ENCODE data around the gene MT1B. TPM values are rescaled to one million over a fixed set of nuclear protein-coding genes. Genes with fewer than 3 reads are reported as not detected.
"Not testable (repeated sequence)": the region's sequence is repeated elsewhere in the genome, so short reads cannot be mapped to it uniquely, and the experiment has no call there.

The MT1B gene
- total RNA-seq, 1 donor from 2014 or later: not detected

DNA sequence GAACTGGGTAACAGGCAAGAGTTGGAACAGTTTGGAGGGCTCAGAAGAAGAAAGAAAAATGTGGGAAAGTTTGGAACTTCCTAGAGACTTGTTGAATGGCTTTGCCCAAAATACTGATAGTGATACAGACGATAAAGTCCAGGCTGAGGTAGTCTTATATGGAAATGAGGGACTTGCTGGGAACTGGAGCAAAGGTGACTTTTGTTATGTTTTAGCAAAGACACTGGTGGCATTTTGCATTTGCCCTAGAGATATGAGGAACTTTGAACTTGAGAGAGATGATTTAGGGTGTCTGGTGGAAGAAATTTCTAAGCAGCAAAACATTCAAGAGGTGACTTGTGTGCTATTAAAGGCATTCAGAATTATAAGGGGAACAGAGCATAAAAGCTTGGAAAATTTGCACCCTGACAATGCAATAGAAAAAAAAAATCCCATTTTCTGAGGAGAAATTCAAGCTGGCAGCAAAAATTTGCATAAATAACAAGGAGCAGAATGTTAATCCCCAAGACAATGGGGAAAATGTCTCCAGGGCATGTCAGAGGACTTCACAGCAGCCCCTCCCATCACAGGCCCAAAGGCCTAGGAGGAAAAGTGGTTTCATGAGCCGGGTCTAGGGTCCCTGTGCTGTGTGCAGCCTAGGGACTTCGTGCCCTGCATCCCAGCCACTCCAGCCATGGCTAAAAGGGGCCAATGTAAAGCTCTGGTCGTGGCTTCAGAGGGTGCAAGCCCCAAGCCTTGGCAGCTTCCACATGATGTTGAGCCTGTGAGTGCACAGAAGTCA lies 29.8 kb upstream of the MT1B start:
- not testable (repeated sequence) for H3K9me3 Mint-ChIP-seq (ENCODE audit: unreplicated experiment); H3K27ac ChIP-seq (ENCODE audit: low read depth, low read length); H3K36me3 ChIP-seq (ENCODE audit: insufficient read depth, low read length); H3K36me3 Mint-ChIP-seq (ENCODE audit: low read depth, unreplicated experiment); H3K27me3 ChIP-seq (ENCODE audit: insufficient read depth, low read length); H3K27ac Mint-ChIP-seq (ENCODE audit: unreplicated experiment); H3K9ac ChIP-seq (ENCODE audit: low read length); DNase-seq (ENCODE audit: low read depth); H3K9me3 ChIP-seq (ENCODE audit: insufficient read depth, low read depth, low read length); H3K4me1 Mint-ChIP-seq (ENCODE audit: low read depth, unreplicated experiment); FAIRE-seq; H3K4me2 ChIP-seq (ENCODE audit: low read length); H3K4me3 Mint-ChIP-seq (ENCODE audit: unreplicated experiment); H3K4me3 ChIP-seq (ENCODE audit: insufficient read depth, low read depth, low read length); H2AFZ ChIP-seq (ENCODE audit: low read depth, low read length)
- peaks cover 30% of the 10 kb centered on the region for H3K4me1 ChIP-seq (ENCODE audit: insufficient read depth, low read length)
- peaks cover 20% of the 10 kb centered on the region for H3K79me2 ChIP-seq (ENCODE audit: insufficient read depth, low read length)
- peaks cover 68% of the 10 kb centered on the region for H3K27me3 Mint-ChIP-seq (ENCODE audit: low read depth, unreplicated experiment)
- H4K20me1 ChIP-seq (ENCODE audit: insufficient read depth, low read length): peaks cover 11% of the 10 kb centered on the region

DNA sequence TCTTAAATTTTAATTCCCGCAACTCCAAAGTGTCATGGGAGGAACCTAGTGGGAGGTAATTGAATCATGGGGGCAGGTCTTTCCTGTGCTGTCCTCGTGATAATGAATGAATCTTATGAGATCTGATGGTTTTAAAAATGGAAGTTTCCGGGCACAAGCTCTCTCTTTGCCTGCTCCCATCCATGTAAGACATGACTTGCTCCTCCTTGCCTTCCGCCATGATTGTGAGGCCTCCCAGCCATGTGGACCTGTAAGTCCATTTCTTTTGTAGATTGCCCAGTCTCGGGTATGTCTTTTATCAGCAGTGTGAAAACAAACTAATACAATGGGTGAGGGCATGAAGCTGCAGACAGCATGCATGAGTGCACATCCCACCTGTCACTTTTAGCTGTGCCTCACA lies 28.5 kb upstream of the MT1B start:
- H3K4me3 ChIP-seq (ENCODE audit: insufficient read depth, low read depth, low read length); H2AFZ ChIP-seq (ENCODE audit: low read depth, low read length); H3K36me3 ChIP-seq (ENCODE audit: insufficient read depth, low read length); H3K4me2 ChIP-seq (ENCODE audit: low read length); H3K36me3 Mint-ChIP-seq (ENCODE audit: low read depth, unreplicated experiment); H3K9me3 Mint-ChIP-seq (ENCODE audit: unreplicated experiment); H3K27me3 ChIP-seq (ENCODE audit: insufficient read depth, low read length); H3K27ac ChIP-seq (ENCODE audit: low read depth, low read length); DNase-seq (ENCODE audit: low read depth); H3K27ac Mint-ChIP-seq (ENCODE audit: unreplicated experiment); H3K9ac ChIP-seq (ENCODE audit: low read length); FAIRE-seq; H3K4me1 Mint-ChIP-seq (ENCODE audit: low read depth, unreplicated experiment); H3K9me3 ChIP-seq (ENCODE audit: insufficient read depth, low read depth, low read length); H3K4me3 Mint-ChIP-seq (ENCODE audit: unreplicated experiment): not testable (repeated sequence)
- Histone ChIP-seq H3K79me2 (ENCODE audit: insufficient read depth, low read length) (peaks cover 20% of the 10 kb centered on the region), H3K4me1 (ENCODE audit: insufficient read depth, low read length) (peaks cover 25% of the 10 kb centered on the region), H4K20me1 (ENCODE audit: insufficient read depth, low read length) (peaks cover 11% of the 10 kb centered on the region)
- peaks cover 57% of the 10 kb centered on the region for H3K27me3 Mint-ChIP-seq (ENCODE audit: low read depth, unreplicated experiment)

DNA sequence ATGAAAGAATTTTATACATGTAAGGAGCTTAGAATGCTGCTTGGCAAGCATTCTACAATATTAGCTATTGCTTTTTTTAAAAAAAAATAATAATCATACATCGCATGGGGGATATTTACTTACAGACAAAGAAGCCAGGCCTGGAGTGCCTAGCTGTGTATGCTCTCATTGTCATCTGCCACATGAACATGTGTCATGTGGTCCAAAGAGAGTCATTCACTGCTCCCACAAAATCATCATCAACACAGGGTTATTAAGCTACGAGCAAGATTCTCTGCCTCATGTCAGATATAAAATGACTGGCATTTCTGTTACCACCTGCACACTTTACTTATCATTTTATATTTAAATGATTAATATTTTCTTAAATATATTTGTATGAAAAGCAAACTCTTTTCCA lies 28.0 kb upstream of the MT1B start:
- Histone ChIP-seq H3K9ac (ENCODE audit: low read length) (no peak overlapping the region), H2AFZ (ENCODE audit: low read depth, low read length) (no peak overlapping the region), H4K20me1 (ENCODE audit: insufficient read depth, low read length) (peaks cover 11% of the 10 kb centered on the region), H3K27ac (ENCODE audit: low read depth, low read length) (no peak overlapping the region), H3K4me2 (ENCODE audit: low read length) (no peak overlapping the region), H3K79me2 (ENCODE audit: insufficient read depth, low read length) (peaks cover 20% of the 10 kb centered on the region), H3K27me3 (ENCODE audit: insufficient read depth, low read length) (no peaks in the 10 kb centered on the region), H3K4me1 (ENCODE audit: insufficient read depth, low read length) (peaks cover 25% of the 10 kb centered on the region), H3K9me3 (ENCODE audit: insufficient read depth, low read depth, low read length) (no peaks in the 10 kb centered on the region), H3K4me3 (ENCODE audit: insufficient read depth, low read depth, low read length) (no peak overlapping the region), H3K36me3 (ENCODE audit: insufficient read depth, low read length) (no peaks in the 10 kb centered on the region)
- H3K4me1 Mint-ChIP-seq (ENCODE audit: low read depth, unreplicated experiment): peaks cover 5% of the 10 kb centered on the region
- no peak for FAIRE-seq
- TF ChIP-seq EZH2 (IDR thresholded peaks at IDR 0.05; ENCODE audit: insufficient read depth, low read length): no peak
- TF ChIP-seq, protein P1, sequence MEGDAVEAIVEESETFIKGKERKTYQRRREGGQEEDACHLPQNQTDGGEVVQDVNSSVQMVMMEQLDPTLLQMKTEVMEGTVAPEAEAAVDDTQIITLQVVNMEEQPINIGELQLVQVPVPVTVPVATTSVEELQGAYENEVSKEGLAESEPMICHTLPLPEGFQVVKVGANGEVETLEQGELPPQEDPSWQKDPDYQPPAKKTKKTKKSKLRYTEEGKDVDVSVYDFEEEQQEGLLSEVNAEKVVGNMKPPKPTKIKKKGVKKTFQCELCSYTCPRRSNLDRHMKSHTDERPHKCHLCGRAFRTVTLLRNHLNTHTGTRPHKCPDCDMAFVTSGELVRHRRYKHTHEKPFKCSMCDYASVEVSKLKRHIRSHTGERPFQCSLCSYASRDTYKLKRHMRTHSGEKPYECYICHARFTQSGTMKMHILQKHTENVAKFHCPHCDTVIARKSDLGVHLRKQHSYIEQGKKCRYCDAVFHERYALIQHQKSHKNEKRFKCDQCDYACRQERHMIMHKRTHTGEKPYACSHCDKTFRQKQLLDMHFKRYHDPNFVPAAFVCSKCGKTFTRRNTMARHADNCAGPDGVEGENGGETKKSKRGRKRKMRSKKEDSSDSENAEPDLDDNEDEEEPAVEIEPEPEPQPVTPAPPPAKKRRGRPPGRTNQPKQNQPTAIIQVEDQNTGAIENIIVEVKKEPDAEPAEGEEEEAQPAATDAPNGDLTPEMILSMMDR (IDR thresholded peaks at IDR 0.05; ENCODE audit: insufficient read depth, low read depth, low read length): no peak
- H3K4me3 Mint-ChIP-seq (ENCODE audit: unreplicated experiment): no peak overlapping the region
- H3K9me3 Mint-ChIP-seq (ENCODE audit: unreplicated experiment): no peaks in the 10 kb centered on the region
- peaks cover 53% of the 10 kb centered on the region for H3K27me3 Mint-ChIP-seq (ENCODE audit: low read depth, unreplicated experiment)
- no peak for DNase-seq (ENCODE audit: low read depth)
- no peak overlapping the region for H3K27ac Mint-ChIP-seq (ENCODE audit: unreplicated experiment)
- peaks cover 6% of the 10 kb centered on the region for H3K36me3 Mint-ChIP-seq (ENCODE audit: low read depth, unreplicated experiment)
